GM19240 (cell line): ENCODE results near the gene AHNAK2.

Experiments
- DNase-seq: peaks from one replicate; pipeline ENCODE4 v3.0.0; 2011; ENCODE audit warnings: low spot score; ENCODE audit not compliant: insufficient read length

AHNAK2 gene

DNA sequence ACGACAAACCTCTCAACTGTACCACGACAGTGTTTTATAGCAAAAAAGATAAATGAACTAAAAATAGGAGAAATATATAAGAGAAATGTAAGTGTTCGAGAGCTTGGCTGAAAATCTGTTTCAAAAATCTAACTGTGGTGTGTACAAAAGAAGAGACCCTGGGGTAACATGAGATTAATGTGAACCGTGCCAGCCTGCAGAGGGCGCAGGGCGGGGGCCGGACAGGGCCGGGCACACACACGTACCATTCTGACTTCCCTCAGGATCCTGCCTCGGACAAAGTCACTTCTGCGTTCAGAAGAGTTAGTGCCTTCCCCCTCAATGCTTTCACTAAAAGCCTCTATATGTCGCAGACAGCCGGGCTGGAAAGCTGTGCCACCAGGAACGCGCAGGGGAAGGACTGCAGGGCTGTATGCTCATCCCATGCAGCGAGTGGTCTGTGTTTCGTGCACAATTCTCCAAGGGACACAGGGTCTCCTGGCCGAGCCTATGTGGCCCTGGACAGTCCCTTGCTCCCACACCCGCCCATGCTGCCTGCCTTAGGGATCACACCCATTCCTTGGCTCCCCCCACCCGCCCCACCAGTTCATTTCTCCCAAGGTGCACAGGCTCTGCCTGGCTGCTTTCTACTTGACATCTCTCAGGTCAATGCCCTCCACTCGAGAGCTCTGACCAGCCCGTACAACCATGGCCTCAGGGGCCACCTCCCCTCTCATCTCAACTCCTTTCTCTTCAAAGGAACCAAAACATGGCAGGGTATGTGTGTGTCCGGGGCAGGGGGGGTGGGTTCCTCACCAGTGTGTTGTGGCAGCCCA, 34.2 kb upstream of the AHNAK2 start:
- DNase-seq, result no peak

- no peak for DNase-seq
Measured at GRCh38 chr14:105011312-105011990, 33.3 kb upstream of the AHNAK2 start.

DNA sequence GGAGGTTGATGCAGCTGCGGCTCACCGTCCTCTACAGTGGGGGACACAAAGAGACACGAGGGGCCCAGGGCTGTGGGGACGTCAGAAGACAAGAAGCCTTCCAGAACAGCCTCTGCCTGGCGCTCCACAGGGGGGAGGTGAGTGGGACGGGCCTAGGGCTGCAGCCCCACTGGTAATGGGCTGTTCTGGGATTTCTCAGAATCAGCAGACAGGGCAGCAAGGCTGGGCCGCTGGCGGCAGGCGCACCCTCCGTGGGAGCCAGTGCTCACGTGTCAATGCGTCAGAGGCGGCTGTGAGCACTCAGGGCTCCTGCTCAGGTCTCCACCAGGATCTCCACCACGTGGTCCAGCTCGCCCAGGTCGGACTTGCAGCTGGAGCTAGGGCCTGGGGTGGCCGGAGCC, 32.7 kb upstream of the AHNAK2 start:
- no peak for DNase-seq

- DNase-seq, result no peak
Measured at GRCh38 chr14:105010106-105010505, 31.9 kb upstream of the AHNAK2 start.

DNA sequence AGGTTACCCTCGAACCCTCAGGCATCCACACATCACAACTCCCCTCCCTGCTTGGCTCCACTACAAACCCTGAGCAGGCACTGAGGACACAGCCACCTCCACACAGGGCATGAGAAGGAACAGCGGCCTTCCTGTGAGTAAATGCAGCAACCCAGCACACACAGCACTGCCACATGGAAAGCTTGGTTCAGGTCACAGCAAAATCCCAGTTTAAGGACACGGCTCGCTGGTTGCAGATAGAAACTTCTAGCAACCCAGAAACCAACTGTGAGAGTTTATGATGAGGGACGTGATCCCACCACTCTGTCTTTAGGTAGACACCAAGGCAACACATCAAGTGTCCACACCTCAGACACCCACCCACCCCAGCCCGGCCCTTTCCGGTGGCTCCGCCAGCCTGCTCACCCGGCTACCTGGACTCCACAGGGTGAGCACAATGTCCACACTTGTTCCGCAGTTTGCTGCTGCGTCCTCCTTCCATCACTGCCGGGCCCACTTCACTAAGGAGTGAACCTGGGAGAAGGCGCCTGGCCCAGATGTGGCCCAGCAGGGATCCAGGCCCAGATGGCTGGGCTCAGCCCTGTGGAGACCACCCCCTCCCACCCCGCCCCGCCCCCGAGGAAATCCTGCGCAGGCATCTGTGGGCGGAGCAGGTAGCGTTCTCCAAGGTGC, 29.6 kb upstream of the AHNAK2 start:
- no peak for DNase-seq

DNA sequence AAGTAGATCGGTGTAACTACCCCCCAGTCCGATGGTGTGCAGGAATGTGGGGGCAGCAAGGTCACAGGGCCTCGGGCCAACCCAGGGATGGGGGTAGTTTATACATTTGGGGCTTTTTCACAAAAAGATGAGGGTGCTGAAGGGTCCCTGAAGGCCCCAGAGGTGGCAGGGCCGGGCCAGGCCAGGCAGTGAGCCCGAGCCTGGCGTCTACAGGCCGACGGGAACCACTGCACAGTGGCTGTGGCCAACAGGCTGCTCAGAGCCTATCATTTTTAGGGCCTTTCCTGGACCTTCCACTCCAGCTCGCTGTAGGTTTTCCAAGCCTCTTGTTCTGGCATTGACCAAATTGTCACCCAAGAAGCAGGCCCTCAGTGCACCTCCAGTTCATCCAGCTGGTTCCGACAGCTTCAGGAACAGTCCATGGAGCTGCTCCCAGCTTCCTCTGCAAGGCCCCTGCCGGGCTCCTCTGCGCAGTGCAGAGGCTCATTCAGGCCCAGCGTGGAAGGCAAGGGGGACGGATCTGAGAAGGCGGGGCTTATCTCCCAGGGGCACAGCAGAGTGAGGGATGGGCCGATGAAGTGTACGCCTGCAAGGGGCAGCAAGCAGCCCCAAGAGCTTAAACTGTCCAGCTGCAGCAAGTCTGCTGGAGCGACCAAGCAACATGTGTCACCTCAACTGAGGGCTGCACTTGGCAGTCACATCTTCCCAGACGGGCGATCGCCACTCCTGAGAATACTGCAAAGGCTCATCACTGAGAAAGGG, 28.8 kb upstream of the AHNAK2 start:
- no peak for DNase-seq

DNA sequence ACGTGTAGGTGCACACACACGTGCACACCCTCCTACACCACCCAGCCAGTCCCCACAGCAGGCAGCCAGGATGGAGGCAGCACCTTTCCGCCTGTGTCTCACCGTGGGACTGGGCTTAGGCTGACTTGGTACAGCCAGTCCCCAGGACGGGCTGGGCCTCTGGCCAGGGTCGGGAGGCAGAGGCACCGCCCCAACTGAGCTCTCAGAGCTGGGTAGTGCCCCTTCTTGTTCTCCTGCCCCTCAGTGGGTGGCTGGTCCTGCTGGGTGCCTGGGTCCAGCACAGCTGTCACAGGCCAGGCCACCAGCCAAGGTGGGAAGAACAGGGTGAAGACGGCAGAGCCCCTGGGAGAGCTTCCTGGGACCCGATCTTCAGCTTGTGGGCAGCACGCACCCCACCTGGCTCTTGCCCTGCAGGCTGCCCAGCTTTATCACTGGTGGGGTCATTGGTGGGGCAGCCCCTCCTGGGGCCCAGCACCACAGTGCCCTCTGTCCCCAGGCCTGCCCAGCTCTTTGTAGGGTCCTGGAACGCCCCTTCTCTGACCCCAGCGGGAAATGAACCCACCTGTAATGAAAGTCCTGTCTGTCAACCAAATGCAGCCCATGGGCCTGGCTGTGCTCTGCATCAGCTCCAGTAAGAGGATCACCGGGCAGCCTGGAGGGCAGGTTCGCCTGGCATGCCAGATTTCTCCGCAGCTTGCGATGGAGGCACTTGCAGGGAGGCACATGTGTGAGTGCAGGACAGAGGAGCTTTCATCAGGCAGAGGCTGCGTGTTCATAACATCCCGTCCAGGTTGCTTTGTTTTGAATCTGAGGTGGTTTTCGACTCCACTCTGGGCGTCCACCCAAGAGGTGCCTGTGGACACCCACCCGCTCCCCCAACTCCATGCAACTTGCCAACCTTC, 28.0 kb upstream of the AHNAK2 start:
- DNase-seq, result no peak

GRCh38 chr14:105005329-105005928, 27.3 kb upstream of the AHNAK2 start:
- DNase-seq, result no peak

- no peak for DNase-seq
Measured at GRCh38 chr14:104999361-104999760, 21.2 kb upstream of the AHNAK2 start.

- DNase-seq, result no peak
Measured at GRCh38 chr14:104998801-104999200, 20.6 kb upstream of the AHNAK2 start.

DNA sequence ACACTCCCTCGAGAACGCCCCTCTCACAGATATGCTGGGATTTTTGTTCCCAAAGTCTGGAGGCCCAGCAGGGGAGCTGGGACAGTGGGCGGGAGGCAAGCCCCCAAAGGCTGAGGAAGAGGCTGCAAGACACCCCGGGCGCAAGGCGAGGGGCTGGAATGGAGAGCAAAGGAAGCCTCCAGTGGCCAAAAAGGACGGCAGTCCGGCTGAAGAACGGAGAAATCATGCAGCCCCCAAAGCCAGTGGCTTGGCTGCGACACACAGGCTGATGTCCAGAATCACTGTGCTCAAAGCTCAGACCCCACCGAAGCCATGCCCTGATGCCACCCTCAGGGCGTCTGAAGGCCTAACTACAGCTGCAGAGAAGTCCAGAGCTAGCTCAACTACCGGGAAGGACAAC, 18.3 kb upstream of the AHNAK2 start:
- no peak for DNase-seq

DNA sequence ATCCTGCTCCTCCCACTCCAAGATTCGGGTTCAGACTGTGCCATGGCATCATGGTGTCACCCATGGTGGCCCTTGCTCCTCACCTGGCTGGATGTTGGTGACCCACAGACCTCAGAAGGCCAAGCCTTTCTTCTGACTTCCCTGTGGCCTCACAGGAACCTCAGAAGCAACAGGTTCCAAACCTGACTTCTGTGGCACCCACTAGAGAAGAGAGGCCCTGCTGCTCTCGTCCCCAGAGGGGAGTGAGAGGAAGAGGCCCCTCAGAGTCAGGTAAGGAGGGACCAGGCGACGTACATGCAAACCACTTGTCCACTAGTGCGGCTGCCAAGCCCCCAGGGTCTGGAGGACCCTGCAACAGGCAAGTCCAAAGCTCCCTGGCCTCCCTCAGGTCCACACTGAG, 17.9 kb upstream of the AHNAK2 start:
- no peak for DNase-seq

DNA sequence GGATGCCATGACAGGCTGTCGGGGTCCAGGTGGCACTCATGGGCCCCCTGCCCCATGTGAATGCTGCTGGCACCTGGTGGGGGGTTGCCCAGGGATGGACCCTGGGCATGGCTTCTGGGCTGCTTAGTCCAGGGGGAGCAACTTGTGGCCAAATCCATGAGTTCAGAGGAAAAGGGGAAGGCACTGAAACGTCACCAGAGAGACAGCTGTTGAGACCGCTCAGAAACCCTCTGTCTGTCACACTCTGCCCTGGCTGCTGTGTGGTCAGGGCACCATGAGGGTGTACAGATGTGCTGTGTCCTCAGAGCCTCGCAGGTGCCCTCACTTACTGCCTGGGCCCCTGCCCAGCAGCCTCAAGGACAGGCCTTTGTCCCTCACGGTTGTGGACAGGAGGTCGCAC, 16.8 kb upstream of the AHNAK2 start:
- DNase-seq, result no peak

GRCh38 chr14:104993808-104994591, 15.8 kb upstream of the AHNAK2 start:
- DNase-seq, result no peak

GRCh38 chr14:104993306-104993705, 15.1 kb upstream of the AHNAK2 start:
- DNase-seq, result no peak

DNA sequence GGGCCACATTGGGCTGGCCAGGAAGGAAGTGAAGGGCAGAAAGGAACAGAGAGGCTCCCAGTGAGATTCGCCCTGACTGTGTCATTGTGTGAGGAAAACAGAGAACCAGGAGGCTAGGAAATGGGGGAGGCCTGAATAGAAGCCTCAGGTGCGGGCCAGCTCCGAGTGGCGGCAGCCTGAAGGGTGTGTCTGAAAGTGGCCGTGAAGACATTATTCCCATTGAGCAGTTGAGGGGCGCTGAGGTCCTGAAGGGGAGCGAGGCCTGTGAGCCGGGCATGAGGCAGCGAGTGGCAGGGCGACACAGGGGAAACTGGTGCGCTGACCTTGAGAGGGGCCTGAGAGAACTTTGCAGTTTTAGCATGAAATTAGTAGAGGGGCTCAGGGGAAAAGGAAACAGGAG, 14.3 kb upstream of the AHNAK2 start:
- no peak for DNase-seq

GRCh38 chr14:104991896-104992230, 13.7 kb upstream of the AHNAK2 start:
- DNase-seq, result no peak

GRCh38 chr14:104989951-104990303, 11.8 kb upstream of the AHNAK2 start:
- DNase-seq, result no peak

GRCh38 chr14:104989236-104989950, 11.2 kb upstream of the AHNAK2 start:
- no peak for DNase-seq
